Fibroblast of mammary gland (primary cell): ENCODE results near the gene PCDHGA5.
"Not testable (repeated sequence)": the region's sequence is repeated elsewhere in the genome, so short reads cannot be mapped to it uniquely, and the experiment has no call there.

Experiments used
- DNase-seq: peaks from one replicate; pipeline ENCODE4 v3.0.0-alpha.2; 2010; ENCODE audit warnings: low read depth
- H3K4me3 ChIP-seq: 2 replicates; pipeline ENCODE4 v1.5.1; 2011; ENCODE audit warnings: low read depth, mild to moderate bottlenecking, low read length, moderate library complexity; ENCODE audit not compliant: control insufficient read depth
- CTCF ChIP-seq: conservative IDR thresholded peaks from 2 replicates; pipeline ENCODE4 v1.5.1; 2011; ENCODE audit warnings: low read depth, low read length, inconsistent platforms; ENCODE audit not compliant: control insufficient read depth, insufficient read depth

PCDHGA5 gene

DNA sequence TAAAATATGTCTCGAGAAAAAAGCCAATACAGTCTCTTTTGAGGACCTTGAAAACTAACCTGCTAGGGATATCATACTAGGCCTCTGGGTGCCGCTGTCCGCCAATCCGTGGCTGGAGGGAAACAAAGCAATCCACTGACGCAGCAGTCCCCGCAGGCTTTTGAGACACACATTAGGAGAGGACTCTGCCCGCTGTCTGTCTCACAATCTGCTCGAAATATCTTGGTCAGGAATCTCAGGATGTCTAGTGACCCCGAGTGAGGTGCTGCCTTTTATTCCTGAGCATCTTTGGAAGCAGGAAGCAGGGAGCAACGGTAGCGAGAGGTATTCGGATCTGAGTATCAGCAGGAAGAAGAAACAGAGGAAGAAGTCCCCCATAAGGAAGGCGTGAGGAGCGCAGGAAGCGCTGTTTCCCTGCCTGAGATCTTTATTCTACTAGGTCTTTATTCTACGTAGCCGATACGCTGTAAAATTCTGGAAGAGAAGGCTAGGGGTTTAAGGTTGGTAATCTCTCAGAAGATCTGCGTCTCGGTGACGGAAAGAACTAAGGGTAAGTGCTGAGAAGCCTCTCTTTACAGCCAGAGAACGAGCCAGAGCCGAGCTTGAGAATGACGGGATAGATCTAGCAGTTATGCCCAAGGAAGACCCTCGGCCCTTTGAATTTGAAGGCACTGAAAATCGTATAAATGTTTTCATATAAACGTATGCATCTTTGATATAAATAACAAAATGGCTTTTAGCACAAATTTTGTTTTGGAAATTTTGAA is 37.7 kb upstream of the PCDHGA5 start:
- DNase-seq: peak; percentile 71
- peak; percentile 78 for TF ChIP-seq CTCF
- H3K4me3 ChIP-seq: peak overlapping the region; percentile 47

GRCh38 chr5:141328231-141328630 is 35.7 kb upstream of the PCDHGA5 start:
- no peak for TF ChIP-seq CTCF
- no peak for DNase-seq
- no peak overlapping the region for H3K4me3 ChIP-seq

DNA sequence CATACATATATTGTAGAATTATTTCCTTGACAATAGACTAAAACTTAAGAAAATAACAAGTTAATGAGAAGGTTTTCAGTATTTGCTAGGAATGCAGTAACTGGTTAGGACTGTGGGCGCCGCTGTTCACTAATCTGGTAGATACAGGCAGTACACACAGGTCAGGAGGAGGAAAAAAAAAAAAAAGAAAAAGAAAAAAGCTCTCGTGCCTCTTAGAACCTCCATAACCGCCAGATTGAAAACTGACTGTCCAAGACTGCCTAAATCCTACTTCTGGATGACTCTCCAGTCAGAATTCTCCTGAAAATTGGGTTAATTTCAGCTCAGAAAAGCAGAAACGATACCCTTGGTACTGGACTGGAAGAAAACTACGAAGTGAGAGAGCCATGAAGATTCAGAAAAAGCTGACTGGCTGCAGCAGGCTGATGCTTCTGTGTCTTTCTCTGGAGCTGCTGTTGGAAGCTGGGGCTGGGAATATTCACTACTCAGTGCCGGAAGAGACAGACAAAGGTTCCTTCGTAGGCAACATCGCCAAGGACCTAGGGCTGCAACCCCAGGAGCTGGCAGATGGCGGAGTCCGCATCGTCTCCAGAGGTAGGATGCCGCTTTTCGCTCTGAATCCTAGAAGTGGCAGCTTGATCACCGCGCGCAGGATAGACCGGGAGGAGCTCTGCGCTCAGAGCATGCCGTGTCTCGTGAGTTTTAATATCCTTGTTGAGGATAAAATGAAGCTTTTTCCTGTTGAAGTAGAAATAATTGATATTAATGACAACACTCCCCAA is 33.5 kb upstream of the PCDHGA5 start, which contains the start of gene PCDHGA1:
PCDHGA1 (plus strand) TSS at position 216 of the 782 bp plus-strand sequence.
- H3K4me3 ChIP-seq: peak within 1 kb of the TSS; percentile 31
- DNase-seq: peak; percentile 64
- TF ChIP-seq CTCF: peak; percentile 57

- not testable (repeated sequence) for H3K4me3 ChIP-seq, DNase-seq
Measured at GRCh38 chr5:141332571-141332970, 31.4 kb upstream of the PCDHGA5 start.

- peak; percentile 68 for TF ChIP-seq CTCF
- peak within 1 kb of the TSS; percentile 20 for H3K4me3 ChIP-seq
- DNase-seq: peak; percentile 68
Measured at GRCh38 chr5:141338538-141339306, 25.2 kb upstream of the PCDHGA5 start, which contains the start of gene PCDHGA2. TSS of gene PCDHGA2 (plus strand) at chr5:141338760.

GRCh38 chr5:141340781-141341354 is 23.1 kb upstream of the PCDHGA5 start:
- not testable (repeated sequence) for DNase-seq, H3K4me3 ChIP-seq

DNA sequence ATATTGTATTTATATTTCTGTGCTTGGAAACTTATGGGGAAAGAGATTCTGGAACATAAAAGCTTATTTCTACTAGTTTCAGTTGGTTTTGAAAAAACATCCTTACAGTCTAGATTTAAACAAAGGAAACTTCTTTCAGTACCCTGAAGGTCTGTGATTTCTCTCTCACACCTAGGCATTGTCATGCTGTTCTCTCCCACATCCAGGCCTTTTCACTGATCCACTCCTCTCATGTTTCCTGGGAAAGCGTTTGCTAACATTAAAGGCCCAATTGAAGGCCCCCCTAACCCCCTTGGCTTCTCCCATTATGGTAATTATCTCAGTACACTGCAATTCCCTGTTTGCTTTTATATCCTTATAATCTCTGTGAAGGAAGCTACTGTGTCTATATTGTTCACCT is 21.2 kb upstream of the PCDHGA5 start:
- TF ChIP-seq CTCF: no peak
- no peak for DNase-seq
- no peak overlapping the region for H3K4me3 ChIP-seq
